ENCODE results near the gene SRF. TPM values are rescaled to one million over a fixed set of nuclear protein-coding genes. Genes with fewer than 3 reads are reported as not detected.

The SRF gene
- total and polyA plus RNA-seq, 2 of the 4 experiments (the other 2 are of a cell fraction): 20.6 to 56.3 TPM

DNA sequence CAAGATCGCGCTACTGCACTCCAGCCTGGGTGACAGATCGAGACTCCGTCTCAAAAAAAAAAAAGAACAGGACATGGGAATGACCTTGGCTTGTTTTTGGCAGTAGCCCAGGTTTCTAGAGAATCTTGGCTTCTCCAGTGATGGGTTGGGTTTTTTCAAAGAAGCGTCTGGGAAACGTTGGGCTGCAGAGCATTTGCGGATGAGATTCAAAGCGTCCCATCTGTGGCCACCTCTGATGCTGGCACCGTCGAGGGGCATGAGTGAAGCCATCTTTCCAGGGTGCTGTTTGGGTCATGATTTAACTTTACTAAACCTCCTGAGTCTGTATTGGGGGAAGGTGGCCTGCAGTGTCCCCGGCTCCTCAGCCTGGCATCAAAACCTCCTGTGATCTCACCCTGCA is 43.2 kb upstream of the SRF start:
- in situ Hi-C loops (cut with MboI; ENCODE audit: low sequenced_read_pairs): loop anchor here (5.0 kb wide), 1 partner anchor 51 kb away; the partner anchor contains the start of gene PTK7
- dilution Hi-C loops (cut with HindIII; ENCODE audit: low sequenced_read_pairs, unreplicated experiment): no loop called here
- ATAC-seq (ENCODE audit: low read depth) (no peak), DNase-seq (no peak)
- Histone ChIP-seq H2AK5ac (ENCODE audit: low read depth, low read length) (no peak overlapping the region), H3K36me3 (ENCODE audit: control insufficient read depth, insufficient read depth, low read length) (peaks cover 25% of the 10 kb centered on the region), H3K27me3 (ENCODE audit: control insufficient read depth, insufficient read depth, low read length) (no peaks in the 10 kb centered on the region), H3K4ac (ENCODE audit: low read depth, low read length) (0 out of 2 replicates have a peak overlapping the region, but pooled peaks have one; percentile 26), H2BK120ac (ENCODE audit: low read depth, low read length) (no peak overlapping the region), H3K9ac (ENCODE audit: low read depth, low read length) (no peak overlapping the region), H2BK5ac (ENCODE audit: low read depth, low read length, poor library complexity, severe bottlenecking) (no peak overlapping the region), H3K79me1 (ENCODE audit: low read depth in 1 of 2, low read length in 2 of 2) (peaks cover 37 to 74% of the 10 kb centered on the region in 2 experiments), H4K91ac (ENCODE audit: insufficient read depth, low read depth, low read length) (no peak overlapping the region), H4K5ac (ENCODE audit: low read depth, low read length) (no peak overlapping the region), H4K8ac (ENCODE audit: low read depth in 2 of 2, low read length in 2 of 2) (no peak overlapping the region), H3K27ac (ENCODE audit: insufficient read depth, low read length) (no peak overlapping the region), H3K18ac (ENCODE audit: low read depth, low read length) (no peak overlapping the region), H2AFZ (replicated peaks; ENCODE audit: low read length, poor library complexity) (no peak overlapping the region), H2AK9ac (replicated peaks; ENCODE audit: low read depth, low read length, poor library complexity) (no peak overlapping the region), H4K20me1 (ENCODE audit: insufficient read depth, low read length) (peaks cover 56% of the 10 kb centered on the region), H3K4me1 (ENCODE audit: control insufficient read depth, insufficient read depth, low read length) (peaks cover 43% of the 10 kb centered on the region), H3K14ac (replicated peaks; ENCODE audit: low read depth, low read length) (no peak overlapping the region), H3K4me3 (ENCODE audit: insufficient read depth, low read depth, low read length) (no peak overlapping the region), H3K23ac (ENCODE audit: low read depth, low read length) (no peak overlapping the region), H2BK20ac (ENCODE audit: low read depth, low read length) (no peak overlapping the region), H3K4me2 (ENCODE audit: low read depth, low read length) (no peak overlapping the region), H3K9me3 (ENCODE audit: control insufficient read depth, insufficient read depth, low read length) (no peaks in the 10 kb centered on the region), H3K9me1 (ENCODE audit: insufficient read depth, low read length) (peaks cover 24% of the 10 kb centered on the region), H2BK15ac (ENCODE audit: low read depth, low read length) (no peak overlapping the region), H3K56ac (ENCODE audit: extremely low read depth, insufficient read depth, low read length) (no peak overlapping the region)
- ChIA-PET CTCF (no interaction called here), POLR2A (ENCODE audit: unreplicated experiment) (interaction anchor here (0.7 kb wide), 1 partner anchor 74 kb away, joined by 4 read pairs; no protein-coding TSS in a partner anchor)
- intact Hi-C loops (cut with micrococcal nuclease): loop anchor here (1.0 kb wide), 1 partner anchor 227 kb away; no protein-coding TSS in a partner anchor
- WGBS, 2 experiments (ENCODE audit: extremely low coverage in 2 of 2, insufficient read length in 1 of 2): 60% methylated on average over 3 of the region's 11 CpGs; no CpG with 5 or more reads in 1 of the 2 experiments
- no TSS peak for BruUV-seq (replicated peaks)
- TF ChIP-seq BHLHE40 (IDR thresholded peaks at IDR 0.05; ENCODE audit: low read depth, low read length): no peak
- TF ChIP-seq, protein P1, sequence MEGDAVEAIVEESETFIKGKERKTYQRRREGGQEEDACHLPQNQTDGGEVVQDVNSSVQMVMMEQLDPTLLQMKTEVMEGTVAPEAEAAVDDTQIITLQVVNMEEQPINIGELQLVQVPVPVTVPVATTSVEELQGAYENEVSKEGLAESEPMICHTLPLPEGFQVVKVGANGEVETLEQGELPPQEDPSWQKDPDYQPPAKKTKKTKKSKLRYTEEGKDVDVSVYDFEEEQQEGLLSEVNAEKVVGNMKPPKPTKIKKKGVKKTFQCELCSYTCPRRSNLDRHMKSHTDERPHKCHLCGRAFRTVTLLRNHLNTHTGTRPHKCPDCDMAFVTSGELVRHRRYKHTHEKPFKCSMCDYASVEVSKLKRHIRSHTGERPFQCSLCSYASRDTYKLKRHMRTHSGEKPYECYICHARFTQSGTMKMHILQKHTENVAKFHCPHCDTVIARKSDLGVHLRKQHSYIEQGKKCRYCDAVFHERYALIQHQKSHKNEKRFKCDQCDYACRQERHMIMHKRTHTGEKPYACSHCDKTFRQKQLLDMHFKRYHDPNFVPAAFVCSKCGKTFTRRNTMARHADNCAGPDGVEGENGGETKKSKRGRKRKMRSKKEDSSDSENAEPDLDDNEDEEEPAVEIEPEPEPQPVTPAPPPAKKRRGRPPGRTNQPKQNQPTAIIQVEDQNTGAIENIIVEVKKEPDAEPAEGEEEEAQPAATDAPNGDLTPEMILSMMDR (conservative IDR thresholded peaks at IDR 0.05; ENCODE audit: low read depth, low read length): no peak
- TF ChIP-seq FOS (IDR thresholded peaks at IDR 0.05; ENCODE audit: low read depth, low read length): no peak
- TF ChIP-seq MAFK (IDR thresholded peaks at IDR 0.05; ENCODE audit: low read depth, low read length): no peak
- TF ChIP-seq RCOR1 (IDR thresholded peaks at IDR 0.05; ENCODE audit: insufficient replicate concordance, low read length): no peak
- TF ChIP-seq CEBPB (IDR thresholded peaks at IDR 0.05; ENCODE audit: low read depth, low read length): no peak
- no peak for TF ChIP-seq MXI1 (IDR thresholded peaks at IDR 0.05; ENCODE audit: borderline replicate concordance, low read depth, low read length)
- TF ChIP-seq NFE2L2 (IDR thresholded peaks at IDR 0.05; ENCODE audit: low read depth, low read length): no peak
- TF ChIP-seq CHD1 (IDR thresholded peaks at IDR 0.05; ENCODE audit: low read depth, low read length): no peak
- TF ChIP-seq, protein P2, sequence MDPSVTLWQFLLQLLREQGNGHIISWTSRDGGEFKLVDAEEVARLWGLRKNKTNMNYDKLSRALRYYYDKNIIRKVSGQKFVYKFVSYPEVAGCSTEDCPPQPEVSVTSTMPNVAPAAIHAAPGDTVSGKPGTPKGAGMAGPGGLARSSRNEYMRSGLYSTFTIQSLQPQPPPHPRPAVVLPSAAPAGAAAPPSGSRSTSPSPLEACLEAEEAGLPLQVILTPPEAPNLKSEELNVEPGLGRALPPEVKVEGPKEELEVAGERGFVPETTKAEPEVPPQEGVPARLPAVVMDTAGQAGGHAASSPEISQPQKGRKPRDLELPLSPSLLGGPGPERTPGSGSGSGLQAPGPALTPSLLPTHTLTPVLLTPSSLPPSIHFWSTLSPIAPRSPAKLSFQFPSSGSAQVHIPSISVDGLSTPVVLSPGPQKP (IDR thresholded peaks at IDR 0.05; ENCODE audit: borderline replicate concordance, low read depth, low read length): no peak
- no peak for TF ChIP-seq RFX5 (IDR thresholded peaks at IDR 0.05; ENCODE audit: low read depth, low read length)
- TF ChIP-seq SMC3 (IDR thresholded peaks at IDR 0.05; ENCODE audit: low read depth, low read length): no peak
- TF ChIP-seq, protein P3, sequence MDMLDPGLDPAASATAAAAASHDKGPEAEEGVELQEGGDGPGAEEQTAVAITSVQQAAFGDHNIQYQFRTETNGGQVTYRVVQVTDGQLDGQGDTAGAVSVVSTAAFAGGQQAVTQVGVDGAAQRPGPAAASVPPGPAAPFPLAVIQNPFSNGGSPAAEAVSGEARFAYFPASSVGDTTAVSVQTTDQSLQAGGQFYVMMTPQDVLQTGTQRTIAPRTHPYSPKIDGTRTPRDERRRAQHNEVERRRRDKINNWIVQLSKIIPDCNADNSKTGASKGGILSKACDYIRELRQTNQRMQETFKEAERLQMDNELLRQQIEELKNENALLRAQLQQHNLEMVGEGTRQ (IDR thresholded peaks at IDR 0.05; ENCODE audit: low read depth, low read length): no peak
- TF ChIP-seq MAZ (IDR thresholded peaks at IDR 0.05; ENCODE audit: borderline replicate concordance, low read depth, low read length): no peak
- no peak for TF ChIP-seq POLR2A (IDR thresholded peaks at IDR 0.05; ENCODE audit: low read depth, low read length)
- TF ChIP-seq RAD21 (IDR thresholded peaks at IDR 0.05; ENCODE audit: low read length): no peak

All from IMR-90 (cell line).